Left kidney (tissue), 2 donors: Measurements from ENCODE around the gene DLG1. TPM values are rescaled to one million over a fixed set of nuclear protein-coding genes. Genes with fewer than 3 reads are reported as not detected.

Experiments
- DNase-seq: peaks from one replicate; pipeline ENCODE4 v3.0.0-alpha.2; 2013
- polyA plus RNA-seq: library from polyadenylated mRNA; unstranded; fragments of 120-200 nt; gene quantifications from one replicate; pipeline ENCODE4 v1.2.1, GENCODE V29; 2013; ENCODE audit not compliant: insufficient read length

The DLG1 gene
- polyA plus RNA-seq, 1 donor, result 96.9 TPM

DNA sequence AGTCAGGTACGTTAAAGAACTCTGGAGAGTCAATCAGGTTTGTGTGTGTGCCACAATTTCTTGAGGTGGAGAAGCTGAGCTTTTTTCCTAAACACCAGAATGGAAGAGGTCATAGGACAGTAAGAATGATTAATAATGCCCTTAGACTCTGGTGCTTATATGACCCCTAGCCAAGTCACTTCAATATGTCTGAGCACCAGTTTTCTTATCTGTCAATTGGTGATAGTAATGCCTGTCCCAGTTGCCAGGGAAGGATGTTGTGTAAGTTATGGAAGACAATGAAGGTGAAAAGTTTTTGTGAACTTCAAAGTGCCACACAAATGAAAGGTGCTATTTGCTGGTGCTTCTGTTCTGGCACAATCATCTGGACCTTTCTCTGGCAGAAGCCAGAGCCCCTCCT is 22.2 kb upstream of the DLG1 start:
- DNase-seq, result no peak

DNA sequence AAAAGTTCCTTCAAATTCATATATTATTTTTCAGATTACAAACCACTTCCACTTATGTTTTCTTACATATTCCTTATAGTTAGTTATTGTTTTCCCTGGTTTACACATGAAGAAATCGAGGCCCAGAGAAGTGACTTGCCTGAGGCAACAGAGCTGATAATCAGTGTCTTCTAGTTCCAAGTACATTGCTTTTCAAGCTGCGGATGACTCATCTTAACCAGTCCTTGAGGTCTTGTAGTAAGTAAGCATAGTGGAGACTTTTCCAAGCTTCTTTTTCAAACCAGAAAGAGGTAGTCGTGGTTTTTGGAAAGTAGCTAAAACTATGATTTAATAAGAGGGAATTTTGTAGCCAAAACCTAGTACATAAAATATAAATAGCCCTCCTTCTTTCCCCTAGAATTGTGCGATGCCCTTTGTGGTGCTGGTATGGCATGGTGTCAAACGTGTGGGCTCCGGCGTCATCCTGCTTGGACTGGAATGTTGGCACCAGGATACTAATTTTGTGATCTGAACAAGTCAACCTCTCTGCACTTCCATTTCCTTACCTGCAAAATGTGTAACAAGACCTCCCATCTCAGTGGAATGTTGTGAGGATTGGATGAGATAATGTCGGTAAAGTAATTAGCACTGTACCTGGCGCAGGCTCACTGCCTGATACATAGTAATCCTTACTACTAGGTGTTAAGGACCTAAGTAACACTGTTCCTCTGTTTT is 19.0 kb upstream of the DLG1 start:
- no peak for DNase-seq

DNA sequence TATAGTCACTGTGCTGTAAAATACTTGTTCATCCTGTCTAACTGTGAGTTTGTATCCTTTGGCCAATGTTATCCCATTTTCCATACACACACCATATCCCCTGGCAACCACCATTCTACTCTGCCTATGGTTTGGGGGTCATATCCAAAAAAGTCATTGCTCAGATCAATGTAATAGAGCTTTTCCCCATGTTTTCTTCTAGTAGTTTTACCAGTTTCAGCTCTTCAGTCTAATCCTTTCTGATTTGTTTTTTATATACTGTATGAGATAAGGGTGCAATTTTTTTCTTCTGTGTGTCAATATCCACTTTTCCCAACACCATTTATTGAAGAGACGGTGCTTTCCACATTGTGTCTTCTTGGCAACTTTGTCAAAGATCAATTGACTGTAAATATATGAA is 14.0 kb upstream of the DLG1 start:
- no peak for DNase-seq

DNA sequence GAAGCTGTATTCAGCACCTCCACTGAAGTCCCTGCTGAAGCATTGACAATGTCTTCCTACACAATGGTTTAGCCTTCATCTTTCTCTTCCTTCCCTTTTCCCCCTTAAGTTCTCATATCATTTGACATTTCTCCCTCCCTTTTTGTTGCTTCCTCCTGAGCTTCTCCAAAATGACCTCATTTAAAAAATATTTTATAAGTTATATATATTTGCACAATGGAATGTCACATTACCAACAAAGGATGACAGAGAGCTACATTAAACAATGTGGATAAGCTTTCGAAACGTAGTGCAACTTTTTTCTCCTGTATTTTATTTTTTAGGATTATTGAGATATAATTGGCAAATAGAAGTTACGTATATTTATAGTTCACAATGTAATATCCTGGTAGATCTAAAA is 13.2 kb upstream of the DLG1 start:
- DNase-seq, result no peak

DNA sequence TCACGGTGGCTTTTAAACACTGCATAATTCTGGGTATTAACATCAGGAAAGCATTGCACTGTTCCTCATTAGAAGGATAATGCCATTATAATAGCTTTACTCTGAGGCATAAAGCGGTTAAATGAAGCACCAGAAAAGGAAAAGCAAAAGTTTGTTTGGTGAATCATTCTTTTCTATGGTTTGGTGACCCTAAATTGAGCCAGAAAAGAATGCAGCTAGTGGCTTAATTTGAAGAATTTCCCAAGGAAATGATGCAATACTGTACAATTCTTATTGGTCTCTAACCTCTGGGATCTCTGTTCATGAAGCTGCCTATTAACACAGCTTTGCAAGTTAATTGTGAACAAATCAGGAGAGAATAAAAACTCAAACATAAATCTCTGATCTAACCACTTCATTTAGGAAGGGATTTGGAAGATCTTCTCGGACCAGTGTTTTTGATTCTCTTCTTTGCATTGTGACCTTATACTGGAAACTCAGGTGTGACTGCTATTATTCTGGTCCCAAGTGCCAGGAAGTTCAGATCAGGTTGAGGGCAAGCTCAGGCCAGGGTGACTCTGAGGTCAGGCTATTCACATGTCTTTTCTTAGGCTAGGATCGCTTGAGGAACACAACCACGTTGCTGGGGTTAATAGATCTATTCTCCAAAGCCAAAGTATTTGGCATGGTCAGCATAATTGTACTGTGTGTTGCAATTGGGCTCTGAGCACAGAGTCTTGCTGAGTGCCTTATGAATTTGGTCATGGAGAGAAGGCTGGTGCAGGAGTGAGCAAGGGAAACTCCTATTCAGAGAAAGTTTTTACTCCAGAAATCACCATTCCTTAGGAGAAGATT is 11.3 kb upstream of the DLG1 start:
- DNase-seq, result no peak

DNA sequence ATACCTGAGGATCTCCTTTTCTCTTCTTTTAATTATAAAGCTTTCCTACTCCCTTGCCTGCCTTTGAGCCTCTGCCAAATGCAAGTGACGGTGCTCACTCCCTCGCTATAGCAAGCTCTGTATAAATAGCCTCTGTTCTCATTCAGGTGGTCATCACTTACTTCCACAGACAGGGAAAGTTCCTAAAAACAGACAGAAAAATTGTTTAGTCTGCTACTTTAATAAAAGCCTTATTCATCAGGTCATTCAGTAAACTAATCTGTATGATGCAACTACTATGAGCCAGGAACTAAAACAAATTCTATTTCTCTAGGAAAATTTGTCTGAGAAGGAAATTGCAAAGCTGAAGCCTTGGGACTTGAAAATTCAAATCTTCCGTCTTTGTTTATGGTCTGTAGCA is 10.2 kb upstream of the DLG1 start:
- no peak for DNase-seq

DNA sequence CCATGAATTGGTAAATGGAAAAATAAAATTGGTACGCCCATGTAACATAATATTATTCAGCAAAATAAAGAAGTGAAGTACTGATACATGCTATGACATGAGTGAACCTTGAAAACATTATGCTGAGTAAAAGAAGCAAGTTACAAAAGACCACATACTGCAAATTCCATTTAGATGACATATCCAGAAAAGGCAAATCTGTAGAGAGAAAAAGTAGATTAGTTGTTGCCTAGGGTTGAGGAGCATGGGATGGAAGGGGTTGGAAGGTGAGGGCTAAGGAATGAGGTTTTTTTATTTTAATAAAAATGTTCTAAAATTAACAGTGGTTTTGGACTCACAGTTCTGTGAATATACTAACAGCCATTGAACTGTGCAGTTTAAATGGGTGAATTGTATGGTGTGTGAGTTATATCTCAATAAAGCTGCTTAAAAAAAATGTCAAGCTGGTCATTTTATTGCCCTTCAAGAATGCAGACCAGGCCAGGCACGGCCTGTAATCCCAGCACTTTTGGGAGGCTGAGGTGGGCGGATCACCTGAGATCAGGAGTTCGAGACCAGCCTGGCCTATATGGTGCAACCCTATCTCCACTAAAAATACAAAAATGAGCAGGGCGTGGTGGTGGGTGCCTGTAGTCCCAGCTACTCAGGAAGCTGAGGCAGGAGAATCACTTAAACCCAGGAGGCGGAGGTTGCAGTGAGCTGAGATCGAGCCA is 8.1 kb upstream of the DLG1 start:
- no peak for DNase-seq

DNA sequence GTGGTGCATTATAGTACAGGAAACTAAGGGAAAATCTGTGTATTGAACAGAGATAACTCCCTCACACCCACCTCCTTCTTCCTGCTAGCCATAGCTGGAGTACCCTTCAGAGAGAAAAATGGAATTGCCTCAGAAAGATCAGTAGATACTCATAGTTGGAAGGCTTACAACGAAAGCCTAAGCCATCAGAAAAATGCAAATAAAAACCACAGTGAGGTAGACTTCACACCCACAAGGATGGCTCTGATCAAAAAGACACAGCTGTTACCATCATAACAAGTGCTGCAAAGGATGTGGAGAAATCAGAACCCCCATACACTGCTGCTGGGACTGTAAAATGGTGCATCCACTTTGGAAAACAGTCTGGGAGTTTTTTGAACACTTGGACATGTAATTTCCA is 7.4 kb upstream of the DLG1 start:
- DNase-seq, result no peak

DNA sequence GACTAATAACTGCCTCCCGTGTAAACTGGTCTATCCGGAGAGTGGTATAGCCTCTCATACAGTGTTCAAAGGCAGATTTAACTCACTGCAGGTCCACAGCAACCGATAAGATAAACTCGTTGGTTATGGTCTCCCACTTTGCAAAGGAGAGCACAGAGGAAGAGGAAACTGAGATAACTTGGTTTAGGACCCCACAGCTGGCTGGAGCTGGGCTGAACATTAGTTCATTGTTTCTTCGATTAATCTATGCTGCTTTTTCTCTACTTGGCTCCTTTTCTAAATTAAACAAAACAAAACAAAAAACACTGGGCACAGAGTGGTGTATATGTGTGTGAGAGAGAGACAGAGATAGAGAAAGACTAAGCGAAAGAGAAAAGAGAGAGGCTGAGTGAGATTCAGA is 5.0 kb upstream of the DLG1 start:
- no peak for DNase-seq

DNA sequence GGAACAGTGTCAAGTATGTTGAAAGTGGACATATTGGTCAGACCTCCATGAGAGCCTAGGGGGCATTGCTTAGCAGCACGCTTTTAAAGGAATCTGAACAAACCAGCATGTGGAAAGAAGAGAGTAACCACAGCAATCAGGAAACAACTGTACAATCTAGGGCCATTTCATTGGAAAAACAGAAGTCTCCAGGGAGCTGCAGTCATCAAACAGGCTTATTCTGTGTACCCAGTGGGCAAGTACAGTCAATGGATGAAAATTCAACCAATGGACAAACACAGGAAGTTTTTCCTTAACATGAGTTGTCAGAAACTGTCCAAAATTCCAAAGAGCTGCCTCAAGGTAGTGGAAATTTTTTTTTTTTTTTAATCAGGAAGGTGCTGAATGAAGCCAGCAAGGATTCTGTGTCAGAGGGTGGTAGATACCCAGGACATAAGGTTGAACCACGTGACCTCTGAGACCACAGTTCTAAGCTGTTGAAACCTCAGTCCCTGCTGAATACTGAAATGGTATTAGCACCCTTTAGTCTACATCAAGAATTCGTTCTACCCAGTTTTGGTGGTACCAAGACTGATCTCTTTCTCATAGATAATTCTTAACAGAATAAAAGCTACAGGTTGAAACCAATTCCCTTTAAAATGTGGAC is 4.4 kb upstream of the DLG1 start:
- DNase-seq, result no peak

DNA sequence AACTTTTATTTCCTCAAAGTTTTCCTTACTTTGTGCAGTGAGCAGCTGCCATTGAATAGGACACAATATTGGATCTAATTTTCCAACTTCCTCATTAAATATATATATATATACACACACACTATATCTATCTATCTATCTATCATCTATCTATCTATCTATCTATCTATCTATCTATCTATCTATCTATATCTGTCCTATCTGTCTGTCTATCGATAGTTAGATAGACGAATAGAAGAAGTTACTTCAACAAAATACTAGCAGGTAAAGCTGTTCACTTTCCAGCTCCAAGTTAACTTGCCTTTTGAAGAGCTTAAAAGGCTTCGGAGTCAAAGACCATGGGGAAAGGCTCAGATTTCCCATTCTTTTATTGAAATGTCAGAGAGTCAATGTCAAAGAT is 3.6 kb upstream of the DLG1 start:
- DNase-seq, result no peak

DNA sequence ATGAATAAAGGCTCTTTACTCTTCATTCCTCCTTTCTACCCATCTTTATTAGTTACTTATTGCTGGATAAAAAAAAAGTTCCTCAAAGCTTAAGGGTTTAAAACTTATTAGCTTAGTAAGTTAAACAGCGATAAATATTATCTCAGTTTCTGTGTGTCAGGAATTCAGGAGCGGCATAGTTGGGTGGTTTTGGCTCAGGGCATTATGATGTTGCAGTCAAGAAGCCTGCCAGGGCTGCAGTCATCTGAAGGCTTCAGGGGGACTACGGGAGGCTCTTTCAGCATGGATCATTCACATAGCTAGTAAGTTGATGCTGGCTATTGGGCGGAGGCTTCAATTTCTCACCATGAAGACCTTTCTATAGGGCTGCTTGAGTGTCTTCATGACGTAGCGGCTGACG is 1.9 kb upstream of the DLG1 start:
- no peak for DNase-seq

DNA sequence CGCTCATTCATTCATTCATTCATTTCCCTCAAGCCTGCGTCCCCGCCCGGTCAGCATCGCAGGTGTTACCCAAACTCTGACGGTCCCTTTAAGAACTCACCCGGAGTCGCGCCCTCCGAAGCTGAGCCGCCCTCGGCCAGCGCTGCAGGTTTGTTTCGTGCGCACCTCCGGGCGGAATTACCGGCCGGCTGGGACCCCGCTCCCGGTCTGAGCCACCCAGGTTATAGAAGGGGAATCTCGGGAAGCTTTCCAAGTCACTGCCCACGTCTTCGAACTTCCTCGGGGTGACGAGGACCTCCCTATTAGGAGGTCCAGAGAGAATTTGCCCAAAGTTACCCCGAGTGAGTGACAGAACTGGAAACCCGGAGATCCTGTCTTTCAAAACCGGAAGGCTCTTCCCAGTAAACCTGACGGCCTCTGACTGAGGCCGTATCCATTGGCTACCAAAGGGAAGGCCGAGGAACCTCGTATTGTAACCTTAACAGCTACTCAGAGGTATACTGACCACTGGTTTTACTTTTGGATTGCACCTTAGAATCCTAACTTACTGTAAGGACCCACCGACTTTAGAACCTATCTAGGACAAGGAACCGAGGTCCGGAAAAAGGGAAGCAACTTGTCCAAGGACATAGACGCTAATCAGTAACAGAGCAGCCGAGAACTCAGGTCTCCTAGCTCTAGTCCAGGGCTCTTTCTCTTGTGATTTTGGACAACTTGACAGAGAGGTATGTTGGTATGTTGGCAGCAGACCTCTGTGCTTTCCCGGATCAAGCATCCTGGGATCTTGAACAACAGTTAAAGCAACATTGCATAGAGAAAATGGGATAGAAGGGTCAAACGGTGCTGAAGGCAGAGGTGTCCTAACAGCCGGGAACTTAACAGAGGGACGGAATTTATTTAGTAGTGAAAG is 788 bp upstream of the DLG1 start:
- no peak for DNase-seq

DNA sequence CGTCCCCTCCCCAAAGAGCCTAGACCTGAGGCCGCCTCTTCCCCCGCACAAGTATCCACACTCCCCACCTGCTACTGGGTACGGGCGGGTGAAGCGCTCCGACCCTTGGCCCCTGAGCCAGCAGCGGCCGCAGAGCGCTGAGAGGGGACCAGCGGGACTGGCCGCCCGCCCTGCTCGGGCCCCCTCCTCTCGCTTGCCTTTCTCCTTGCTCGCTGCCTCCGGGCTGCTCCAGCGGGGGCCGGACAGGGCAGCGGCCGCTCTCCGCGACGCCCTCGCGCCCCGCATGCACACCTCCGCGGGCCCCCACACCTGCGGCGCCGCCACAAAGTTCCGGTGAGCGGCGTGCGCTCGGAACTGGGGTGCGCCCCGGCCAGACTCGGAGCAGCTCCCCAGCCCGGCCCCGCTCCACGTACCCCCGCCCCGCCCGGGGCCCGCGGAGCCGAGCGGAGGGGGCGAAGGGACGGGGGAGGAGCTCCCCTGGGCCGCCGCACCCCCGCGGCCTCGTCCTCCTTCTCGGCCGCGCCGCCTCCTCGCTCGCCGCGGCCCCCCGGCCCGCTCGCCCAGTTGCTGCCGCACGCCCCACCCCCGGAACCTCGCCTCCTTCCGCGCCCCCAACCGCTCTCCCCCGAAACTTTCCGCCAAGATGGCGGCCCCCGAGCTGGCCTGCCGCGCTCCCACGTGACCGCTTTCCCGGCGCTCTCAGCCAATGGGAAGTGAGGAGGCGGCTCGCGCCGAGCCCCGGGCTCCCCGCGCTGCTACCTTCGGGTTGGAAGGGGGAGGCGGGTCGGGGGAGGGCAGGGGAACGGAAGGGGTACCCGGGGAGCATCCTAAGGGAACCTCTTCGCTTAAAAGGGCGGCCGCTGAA is 704 bp downstream of the DLG1 start:
- peak; percentile 88 for DNase-seq

DNA sequence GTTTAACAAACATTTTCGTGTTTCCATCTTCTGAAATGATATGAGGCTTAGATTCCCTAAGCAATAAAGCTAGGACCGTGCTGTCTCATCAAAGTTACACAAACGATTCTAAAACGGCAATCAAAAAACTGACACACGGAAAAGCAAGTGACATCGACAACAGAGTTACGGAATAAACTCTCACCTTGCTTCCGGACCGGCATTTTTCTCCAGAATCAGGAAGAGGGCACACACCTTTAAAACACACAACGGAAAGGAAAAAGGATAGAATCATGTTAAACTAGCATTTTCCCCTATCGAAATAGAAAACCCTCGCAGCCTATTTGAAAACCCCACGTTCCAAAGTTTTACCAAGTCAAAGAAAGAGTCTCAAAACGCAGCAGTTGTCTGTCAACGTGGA is 1.4 kb downstream of the DLG1 start:
- no peak for DNase-seq

DNA sequence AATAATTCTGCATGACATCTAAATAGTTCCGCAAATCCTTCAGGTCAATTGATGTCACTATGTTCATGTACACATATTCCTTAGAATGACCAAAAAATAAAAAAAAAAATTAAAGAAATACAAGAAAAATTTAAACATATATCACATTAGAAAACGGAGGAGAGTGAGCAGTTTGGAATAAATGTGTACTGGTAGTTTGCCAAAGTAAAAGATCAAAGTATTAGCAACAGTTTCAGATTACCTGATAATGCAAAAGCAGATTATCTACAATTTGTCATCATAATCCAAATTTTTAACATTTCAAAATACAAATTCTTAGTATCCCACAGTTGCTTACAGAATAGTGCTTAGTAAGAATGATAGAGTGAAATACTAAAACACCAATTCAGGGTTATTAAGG is 1.9 kb downstream of the DLG1 start:
- no peak for DNase-seq

DNA sequence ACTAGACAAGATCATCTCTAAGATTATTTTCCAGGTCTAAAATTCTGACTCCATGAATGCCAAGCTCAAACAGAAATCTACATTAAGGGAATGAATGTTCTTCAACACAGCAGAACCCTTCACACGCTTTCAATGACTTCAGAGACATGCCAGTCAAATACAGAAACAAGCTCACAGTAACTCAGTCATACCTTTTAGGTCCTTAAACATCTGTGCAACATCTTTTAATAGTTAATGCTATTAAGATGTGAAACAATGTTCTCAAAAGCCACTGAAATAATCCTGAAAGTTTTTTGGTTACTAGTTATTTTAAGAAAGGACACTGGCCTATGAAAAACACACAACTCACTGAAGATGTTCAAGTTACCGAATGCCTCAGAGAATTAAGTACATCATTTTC is 2.5 kb downstream of the DLG1 start:
- DNase-seq, result no peak

DNA sequence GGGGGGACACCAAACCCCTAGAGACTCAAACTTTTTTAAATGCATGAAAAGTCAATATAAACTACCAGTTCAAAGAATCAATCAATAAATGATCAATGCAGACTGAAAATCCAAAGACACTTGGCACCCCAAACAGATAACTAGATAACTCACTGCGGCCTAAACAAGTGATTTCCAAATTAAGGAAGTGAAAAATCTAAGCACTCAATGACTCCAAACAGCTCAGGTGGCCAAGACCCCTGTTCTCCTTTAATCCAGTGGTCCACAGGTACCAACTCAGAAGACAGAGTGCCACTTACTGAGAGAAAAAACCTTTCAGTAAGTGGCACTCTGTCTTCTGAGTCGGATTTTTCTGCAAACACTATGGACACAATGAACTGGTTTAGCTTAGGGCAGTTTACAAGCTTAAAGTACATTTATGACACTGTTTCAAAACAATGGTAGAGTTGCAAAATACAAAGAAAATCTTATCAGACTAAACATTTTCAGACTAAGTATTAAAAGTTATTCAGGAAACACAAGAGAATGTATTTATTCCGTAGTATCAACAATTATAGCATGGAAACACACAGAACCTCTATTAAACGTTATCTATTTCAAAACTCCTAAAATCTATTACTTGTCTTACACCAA is 4.7 kb downstream of the DLG1 start:
- no peak for DNase-seq

DNA sequence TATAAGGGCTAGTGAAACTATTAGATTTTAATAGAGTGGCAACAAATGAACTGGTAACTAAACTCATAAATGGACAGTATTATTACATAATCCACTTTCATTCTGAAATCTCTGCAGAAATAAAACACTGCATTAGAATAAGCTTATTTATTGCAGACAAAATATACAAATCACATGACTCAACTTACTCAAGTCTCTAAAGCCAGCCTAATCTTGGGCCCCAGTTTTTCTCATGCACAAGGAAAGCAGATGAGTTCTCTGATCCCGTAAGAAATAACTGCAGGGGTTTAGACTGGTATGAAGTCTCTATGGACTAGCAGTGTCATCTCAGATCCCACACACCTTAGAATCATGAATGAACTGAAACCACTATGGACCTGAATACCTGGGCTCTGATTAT is 5.8 kb downstream of the DLG1 start:
- DNase-seq, result no peak

DNA sequence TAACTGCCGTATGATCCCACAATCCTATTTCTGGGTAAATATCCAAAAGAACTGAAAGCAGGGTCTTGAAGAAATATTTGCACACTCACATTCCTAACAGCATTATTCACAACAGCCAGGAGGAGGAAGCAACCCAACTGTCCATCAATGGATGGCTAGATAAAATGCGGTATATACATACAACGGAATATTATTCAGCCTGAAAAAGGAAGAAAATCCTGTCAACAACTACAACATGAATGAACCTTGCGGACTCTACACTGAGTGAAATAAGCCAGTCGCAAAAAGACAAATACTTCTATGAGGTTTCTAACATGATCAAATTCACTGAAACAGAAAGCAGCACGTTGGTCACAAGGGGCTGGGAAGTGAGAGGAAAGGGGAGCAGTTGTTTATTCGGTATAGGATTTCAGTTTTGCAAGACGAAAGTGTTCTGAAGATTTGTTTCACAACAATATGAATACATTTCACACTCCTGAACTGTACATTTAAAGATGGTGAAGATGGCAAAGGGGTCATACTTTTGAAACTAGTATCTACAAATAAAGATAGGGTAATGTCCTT is 6.2 kb downstream of the DLG1 start:
- no peak for DNase-seq
